HPDE6-E6E7 (cell line): Measurements from ENCODE around the gene LPAR5.

ENCODE experiments used
- DNase-seq: peaks from one replicate; pipeline ENCODE4 v3.0.0; 2011; ENCODE audit warnings: missing footprints; ENCODE audit errors: extremely low spot score

Gene LPAR5

GRCh38 chr12:6635856-6636531 is at the start of gene LPAR5:
TSS of gene LPAR5 (minus strand) at chr12:6635959. CDS start at chr12:6621248, 14,711 bp downstream.
- DNase-seq: peak; percentile 93

- no peak for DNase-seq
Observed at GRCh38 chr12:6684609-6685008, 48.9 kb upstream of the LPAR5 start.

GRCh38 chr12:6676962-6677361 is 41.2 kb upstream of the LPAR5 start:
- DNase-seq: no peak

GRCh38 chr12:6672143-6672542 is 36.4 kb upstream of the LPAR5 start:
- no peak for DNase-seq

GRCh38 chr12:6667559-6668210 is 31.9 kb upstream of the LPAR5 start:
- DNase-seq: peak; percentile 38

- DNase-seq: no peak
Observed at GRCh38 chr12:6666211-6666610, 30.5 kb upstream of the LPAR5 start.

- DNase-seq: no peak
Observed at GRCh38 chr12:6664902-6665301, 29.1 kb upstream of the LPAR5 start.

- DNase-seq: peak; percentile 98
Observed at GRCh38 chr12:6662906-6663742, 27.4 kb upstream of the LPAR5 start, which contains the start of gene ING4. TSS of gene ING4 (minus strand) at chr12:6663119. CDS start at chr12:6663101, 18 bp downstream.

GRCh38 chr12:6662602-6662905 is 26.8 kb upstream of the LPAR5 start:
- DNase-seq: peak; percentile 56

GRCh38 chr12:6653987-6654386 is 18.2 kb upstream of the LPAR5 start:
- no peak for DNase-seq

- DNase-seq: no peak
Observed at GRCh38 chr12:6653342-6653741, 17.6 kb upstream of the LPAR5 start.

- no peak for DNase-seq
Observed at GRCh38 chr12:6652391-6652790, 16.6 kb upstream of the LPAR5 start.

- DNase-seq: no peak
Observed at GRCh38 chr12:6650832-6651231, 15.1 kb upstream of the LPAR5 start.

GRCh38 chr12:6647083-6647604 is 11.4 kb upstream of the LPAR5 start, which contains the start of gene ACRBP:
TSS of gene ACRBP (minus strand) at chr12:6647432. CDS start at chr12:6647366, 66 bp downstream.
- no peak for DNase-seq

- DNase-seq: no peak
Observed at GRCh38 chr12:6646276-6647082, 10.7 kb upstream of the LPAR5 start.

GRCh38 chr12:6644903-6645302 is 9.1 kb upstream of the LPAR5 start:
- no peak for DNase-seq

- no peak for DNase-seq
Observed at GRCh38 chr12:6644257-6644596, 8.5 kb upstream of the LPAR5 start.

- no peak for DNase-seq
Observed at GRCh38 chr12:6643569-6644256, 8.0 kb upstream of the LPAR5 start.

- DNase-seq: no peak
Observed at GRCh38 chr12:6641131-6641530, 5.4 kb upstream of the LPAR5 start.

GRCh38 chr12:6640497-6640896 is 4.7 kb upstream of the LPAR5 start:
- no peak for DNase-seq
